HG02798 (cell line): ENCODE measurements around the gene EPOP.

Experiments
- ATAC-seq: cut with Tn5 transposase; IDR thresholded peaks from one replicate; pipeline ENCODE4 v1.9.1; 2021; ENCODE audit warnings: mild to moderate bottlenecking; ENCODE audit not compliant: unreplicated experiment, poor library complexity

Gene EPOP

DNA sequence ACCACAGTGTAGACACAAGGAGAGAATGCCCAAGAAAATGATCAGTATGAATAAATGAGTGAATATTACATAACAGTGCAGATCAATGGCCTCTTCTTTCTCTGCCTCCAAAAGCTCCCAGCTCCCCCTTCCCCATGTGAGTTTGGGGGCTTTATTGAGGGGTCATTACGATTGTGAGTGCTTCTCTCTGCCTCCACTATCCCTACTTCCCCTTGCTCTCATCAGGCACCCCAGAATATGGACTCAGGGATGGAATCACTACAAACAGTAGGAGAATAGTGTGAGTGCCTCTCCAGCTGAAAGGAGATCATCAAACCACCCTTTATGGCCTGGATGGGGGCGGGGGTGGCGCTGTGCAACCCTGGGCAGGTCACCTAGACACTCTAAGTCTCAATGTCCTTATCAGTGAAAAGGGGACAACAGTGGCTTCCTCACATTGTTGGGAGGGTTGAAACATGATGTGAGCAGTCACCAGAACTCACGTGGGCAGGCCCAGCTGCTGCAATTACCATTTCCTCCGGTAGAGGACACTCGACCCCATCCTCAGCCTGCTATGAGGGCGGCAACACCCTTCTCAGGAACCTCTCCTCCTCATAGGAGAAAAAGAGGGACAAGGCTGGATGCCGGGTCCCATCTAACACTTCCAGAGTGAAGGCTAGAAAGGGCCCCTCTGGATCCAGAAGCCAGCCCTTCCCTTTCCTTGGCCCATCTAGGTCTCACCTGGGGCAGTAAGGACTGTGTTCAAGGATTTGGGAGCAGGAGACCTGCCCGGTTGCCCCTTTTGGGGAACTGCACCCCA, 2.1 kb upstream of the EPOP start:
- ATAC-seq, result peak; percentile 40

DNA sequence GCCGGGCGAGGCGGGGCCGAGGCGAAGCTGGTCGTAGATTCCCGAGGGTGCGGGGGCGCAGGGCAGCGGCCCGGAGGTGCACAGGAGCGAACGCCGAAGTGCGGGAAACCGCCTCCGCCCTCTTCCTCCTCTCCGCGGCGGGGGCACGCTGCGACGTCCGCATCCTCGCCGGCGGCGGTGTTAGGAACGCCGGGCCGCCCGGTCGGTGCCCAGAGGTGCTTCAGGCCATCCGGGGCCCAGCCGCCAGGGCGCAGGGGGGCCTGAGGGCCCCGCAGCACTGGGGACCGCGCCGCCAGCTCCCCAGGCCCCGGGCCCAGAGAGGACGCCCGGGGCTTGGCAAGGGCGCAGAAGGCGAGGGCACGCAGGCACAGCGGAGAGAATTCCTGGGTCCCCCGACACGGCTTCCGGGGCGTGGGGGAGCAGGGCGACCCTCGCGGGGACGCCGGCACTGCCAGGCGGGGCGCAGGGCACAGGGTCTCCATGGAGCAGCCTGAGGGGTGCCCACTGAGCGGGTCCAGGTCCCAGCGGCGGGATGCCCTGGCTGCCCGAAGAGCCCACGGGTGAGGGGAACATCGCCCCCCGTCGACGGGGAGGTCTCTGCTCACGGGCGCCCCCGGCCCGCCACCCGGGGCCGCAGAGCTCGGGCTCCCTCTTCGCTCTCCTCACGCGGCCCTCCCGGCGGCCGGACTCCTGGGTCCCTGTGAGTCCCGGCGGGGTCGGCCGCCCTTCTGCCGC, 576 bp downstream of the EPOP start:
- peak; percentile 23 for ATAC-seq

DNA sequence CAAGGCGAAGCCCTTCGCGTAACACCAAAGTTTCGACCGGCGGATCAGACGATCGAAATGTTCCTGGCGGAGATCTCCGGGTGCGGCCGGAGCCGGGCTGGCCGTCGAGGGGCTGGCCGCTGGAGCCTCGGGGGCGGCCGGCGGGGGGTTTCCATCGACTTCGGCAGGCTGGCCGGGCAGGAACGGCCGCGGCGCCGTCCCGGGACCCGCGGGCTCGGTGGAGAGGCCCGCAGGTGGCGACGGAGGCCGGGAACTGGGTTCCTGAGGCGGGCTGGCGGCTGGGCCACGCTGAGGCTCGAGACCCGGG, 1.1 kb downstream of the EPOP start:
- ATAC-seq, result peak; percentile 1

DNA sequence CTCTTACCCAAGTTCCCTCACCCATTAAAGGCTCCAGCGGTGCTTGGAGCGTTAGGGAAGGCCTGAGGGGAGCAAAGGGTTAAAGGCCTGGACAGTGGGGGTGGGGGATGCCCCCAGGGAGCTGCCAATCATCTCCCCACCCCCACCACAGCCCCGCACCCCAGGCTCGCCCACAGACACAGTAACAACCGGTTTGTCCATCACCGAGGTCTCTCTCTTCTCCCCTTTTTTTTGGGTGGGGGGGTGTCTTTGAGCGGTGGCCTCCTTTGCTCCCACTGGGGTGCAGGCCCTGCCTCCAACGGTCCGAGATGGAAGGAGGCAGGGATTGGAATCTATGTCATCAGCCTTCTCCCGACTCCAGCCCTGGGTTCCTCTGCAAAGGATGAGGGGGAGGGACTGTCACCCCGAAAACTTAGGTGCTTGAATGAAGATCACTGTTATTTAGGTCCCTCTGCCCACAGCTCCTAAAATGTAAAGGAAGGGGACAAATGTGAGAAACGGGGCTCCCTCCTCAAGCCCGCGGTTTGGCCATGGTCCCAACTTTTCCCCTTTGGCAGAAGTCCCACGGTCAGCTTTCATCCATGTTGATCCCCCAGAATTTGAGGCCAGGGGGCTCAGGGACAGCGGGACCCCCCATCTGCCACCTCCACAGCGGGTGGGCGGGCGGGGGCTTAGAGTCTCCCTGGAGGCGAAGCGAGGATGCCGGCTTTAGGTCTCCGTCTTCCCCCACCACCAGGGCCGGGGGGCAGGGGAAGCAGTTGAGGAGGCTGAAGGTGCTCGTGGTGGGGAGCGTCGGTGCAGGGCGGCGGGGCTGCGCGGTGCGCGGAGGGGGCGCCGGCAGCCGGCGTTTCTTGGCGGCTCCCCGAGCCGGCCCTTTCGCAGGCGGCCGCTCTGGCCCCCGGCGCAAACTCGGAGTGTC, 1.7 kb downstream of the EPOP start:
- ATAC-seq, result no peak

DNA sequence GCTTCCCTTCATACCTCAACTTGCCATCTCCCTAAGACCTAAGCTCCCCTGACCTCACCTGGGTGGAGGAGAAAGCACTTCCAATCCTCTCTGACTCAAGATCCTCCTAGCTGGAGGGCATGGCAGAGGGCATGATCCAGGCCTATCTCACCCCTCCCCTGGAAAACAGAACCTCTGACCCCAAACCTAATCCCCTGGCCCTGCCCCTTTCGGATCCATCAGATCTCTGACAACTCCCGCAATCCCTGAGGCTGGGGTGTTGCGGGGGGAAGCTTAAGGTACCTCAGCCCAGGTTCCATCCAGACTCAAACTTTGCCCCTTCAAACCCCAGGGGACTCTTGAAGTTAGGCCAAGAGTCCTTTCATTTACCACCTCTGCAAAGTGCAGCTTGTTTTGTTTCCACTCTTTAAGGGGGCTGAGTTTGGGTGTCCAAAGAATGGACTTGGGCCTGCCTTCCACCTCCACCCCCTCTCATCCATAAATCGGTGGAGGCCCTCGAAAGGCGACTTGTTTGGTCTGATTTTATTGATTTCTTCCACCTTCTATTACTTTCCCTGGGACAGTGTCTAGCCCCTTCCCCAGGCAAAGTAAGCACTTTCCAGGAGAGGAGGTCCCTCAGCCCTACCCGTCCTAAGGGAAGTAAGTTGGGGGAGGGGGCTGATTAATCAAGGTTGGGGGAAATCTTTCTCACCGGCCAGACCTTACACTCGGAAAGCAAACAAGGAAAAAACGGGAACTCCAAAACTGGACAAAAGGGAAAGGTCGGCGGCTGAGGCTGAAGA, 2.6 kb downstream of the EPOP start:
- ATAC-seq, result no peak

DNA sequence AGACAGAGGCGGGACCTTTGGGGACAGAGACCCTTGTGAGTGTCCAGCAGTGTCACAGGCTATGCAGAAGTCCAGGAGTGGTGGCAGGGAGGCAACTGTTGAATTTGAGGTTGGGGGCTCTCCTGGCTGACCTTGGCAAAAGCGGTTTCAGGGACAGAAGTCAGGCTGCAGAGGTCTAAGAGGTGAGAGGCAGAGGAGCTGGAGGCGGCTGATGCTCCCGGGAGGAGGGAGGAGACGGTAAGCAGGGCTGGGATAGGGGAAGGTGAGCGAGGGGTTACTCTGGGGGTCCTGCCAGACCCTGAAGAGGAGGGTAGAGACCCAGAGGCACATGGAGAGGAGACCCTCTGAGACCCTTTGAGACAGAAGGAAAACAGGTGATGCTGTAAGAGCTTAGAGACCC, 5.2 kb downstream of the EPOP start:
- ATAC-seq, result no peak

DNA sequence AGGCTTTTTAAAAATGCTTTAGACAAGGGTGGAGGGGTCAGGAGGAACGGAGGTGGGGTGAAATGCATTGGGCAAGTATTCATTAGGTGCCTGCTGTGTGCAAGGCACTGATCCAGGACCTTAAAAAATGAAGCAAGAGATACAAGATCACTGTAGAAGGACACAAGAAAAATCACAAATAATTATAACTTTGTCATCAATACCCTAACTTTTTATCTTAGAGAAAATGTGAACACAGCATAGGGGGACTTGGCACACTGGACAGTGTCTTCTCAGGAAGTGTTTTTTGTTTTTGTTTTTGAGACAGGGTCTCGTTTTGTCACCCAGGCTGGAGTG, 7.0 kb downstream of the EPOP start:
- no peak for ATAC-seq

DNA sequence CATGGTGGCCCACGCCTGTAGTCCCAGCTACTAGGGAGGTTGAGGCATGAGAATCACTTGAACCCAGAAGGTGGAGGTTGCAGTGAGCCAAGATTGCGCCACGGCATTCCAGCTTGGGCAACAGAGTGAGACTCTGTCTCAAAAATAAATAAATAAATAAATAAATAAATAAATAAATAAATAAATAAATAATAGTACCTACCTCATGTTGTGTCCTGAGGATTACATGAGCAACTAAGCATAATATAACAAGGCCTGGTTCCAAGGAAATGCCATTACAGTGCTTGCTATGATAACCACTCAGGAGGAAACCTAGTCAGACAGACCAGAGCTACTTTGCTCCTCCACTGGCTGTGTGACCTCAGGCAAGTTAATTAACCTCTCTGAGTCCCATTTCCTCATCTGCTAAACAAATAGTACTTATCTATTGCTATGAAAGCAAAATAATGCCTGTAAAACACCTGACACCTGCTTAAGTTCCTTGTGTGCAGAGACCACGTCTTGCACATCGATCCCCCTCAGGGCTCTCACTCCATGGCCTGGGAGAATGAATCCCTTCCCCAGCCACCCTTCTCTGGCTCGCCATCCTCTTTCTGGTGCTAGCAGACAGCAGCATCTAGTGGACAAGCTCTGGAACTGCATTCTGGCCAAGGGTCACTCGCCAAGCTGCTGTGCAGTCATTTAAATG, 7.5 kb downstream of the EPOP start:
- no peak for ATAC-seq

DNA sequence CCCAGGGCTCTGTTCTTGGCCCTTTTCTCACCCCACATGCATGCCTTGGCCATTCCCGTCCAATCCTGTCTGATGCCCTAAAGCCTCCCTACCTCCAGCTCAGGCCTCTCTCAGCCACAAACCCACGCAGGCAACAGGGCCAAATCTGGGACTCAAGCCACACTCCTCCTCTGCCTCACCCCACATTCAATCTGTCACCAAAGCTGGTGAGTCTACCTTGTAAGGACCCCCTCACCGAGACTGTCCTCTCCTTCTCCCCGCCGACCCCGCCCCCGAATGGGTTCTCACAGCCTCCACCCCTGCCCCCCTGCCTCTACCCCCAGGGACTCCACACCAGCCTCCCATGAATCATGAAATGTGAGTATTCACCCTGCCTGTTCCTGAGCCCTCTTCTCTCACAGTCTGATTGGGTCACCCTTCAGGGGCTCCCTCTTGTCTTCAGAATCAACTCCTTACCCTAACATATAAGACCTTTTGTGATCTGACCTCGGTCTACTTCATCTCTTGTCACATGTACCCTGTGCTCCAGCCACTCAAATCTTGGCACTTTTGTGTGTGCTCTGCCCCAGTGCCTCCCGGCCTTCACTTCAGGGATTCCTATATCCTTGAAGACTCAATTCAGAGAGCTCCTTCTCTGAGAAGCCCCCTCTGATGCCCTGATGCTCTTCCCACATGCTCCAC, 10.7 kb downstream of the EPOP start:
- no peak for ATAC-seq

DNA sequence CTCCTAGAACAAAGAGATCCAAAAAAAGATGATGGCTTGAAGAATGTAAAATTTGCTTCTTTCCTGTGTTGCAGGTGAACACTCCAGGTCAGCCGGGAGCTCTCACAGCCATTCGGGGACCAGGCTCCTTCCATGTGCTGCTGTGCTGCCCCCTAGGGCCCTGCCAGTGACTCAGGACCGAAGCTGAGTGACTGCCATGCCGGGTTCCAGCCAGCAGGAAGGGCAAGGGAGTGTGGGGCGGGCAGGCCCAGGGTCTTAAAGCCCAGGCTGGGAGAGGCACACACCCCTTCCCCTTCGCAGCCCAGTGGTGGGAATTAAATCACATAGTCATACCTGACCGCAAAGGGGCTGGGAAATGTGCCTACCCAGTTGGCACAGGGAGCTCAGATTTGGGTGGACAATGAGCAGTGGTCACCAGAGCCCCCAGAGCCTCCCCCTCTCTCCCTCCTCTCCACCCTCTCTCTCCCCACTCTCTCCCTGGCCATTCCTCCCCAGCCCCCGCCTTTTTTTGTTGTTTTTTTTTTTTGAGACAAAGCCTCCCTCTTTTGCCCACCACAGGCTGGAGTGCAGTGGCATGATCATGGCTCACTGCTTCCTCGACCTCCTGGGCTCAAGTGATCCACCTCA, 11.5 kb downstream of the EPOP start:
- no peak for ATAC-seq

DNA sequence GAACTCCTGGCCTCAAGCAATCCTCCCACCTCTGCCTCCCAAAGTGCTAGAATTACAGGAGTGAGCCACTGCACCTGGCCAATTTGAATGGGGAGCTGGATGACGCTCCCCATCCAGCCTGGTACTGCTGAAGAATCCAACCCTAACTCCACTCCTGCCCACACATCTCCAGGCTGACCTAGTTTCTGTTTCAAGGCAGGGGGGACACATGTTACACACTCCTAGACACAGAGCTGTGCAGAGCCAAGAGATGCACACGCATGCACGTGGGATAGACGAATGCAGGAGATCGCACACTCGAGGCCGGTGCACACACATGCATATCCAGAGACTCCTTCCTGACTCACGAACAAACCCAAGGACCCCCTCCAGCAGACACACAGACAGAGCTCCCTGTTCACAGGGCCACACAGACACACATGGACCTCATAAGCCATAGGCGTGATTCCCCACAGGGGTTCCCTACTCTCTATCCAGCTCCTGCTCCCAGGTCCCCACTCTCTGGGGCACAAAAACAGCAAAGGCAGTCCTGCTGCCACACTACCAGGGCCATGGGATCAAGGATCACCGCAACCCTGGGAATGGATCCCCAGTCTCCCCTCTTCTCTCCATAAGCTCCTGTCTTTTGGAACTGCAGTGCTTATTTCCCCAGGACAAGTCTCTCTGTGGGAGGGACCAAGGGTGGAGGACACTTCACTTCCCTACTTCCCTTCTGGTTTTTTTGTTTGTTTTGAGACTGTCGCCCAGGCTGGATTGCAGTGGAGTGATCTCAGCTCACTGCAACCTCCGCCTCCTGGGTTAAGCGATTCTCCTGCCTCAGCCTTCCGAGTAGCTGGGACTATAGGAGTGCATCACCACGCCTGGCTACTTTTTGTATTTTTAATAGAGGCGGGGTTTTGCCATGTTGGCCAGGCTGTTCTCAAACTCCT, 14.4 kb downstream of the EPOP start:
- ATAC-seq, result no peak

DNA sequence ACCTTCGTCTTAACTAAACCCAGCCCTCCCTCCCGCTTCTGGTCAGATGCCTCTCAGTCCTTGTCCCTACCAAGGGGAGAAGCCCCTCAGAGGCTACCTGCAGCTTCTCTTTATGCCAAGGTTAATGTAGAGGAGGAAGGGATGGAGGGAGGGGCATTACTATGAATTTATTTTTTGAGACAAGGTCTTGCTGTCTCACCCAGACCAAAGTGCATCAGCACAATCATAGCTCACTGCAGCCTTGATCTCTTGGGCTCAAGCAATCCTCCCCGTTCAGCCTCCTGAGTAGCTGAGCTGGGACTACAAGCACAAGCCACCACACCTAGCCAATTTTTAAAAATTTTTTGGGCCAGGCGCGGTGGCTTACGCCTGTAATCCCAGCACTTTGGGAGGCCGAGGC, 15.3 kb downstream of the EPOP start:
- ATAC-seq, result no peak

DNA sequence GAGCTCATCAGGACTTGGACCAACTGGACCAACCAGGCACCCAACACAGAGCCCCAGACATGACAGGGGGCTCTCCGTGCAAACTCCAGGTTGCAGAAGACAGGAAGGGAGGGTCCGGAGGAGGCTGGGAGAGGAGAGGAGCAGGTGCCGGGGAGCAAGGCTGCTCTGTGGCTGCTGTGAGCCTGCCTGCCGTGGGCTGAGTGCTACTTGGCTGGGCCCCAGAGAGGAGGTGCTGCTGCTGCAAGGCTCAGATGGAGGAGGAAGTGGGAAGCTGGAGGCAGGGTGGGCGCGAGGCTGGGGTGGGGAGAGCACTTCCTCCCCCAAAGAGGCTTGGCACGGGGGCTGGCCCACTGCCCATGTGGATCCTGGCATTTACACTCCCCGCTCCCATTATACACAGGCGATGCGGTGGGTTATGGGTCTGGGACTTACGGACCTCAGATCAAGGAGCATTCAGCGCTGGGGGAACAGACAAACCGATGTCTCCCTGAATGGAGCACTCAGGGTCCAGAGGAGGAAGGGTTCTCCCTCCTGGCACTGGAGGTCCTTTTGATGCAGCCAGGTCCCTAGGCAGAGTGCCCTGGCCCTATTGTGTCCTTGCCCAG, 15.9 kb downstream of the EPOP start:
- ATAC-seq, result no peak

DNA sequence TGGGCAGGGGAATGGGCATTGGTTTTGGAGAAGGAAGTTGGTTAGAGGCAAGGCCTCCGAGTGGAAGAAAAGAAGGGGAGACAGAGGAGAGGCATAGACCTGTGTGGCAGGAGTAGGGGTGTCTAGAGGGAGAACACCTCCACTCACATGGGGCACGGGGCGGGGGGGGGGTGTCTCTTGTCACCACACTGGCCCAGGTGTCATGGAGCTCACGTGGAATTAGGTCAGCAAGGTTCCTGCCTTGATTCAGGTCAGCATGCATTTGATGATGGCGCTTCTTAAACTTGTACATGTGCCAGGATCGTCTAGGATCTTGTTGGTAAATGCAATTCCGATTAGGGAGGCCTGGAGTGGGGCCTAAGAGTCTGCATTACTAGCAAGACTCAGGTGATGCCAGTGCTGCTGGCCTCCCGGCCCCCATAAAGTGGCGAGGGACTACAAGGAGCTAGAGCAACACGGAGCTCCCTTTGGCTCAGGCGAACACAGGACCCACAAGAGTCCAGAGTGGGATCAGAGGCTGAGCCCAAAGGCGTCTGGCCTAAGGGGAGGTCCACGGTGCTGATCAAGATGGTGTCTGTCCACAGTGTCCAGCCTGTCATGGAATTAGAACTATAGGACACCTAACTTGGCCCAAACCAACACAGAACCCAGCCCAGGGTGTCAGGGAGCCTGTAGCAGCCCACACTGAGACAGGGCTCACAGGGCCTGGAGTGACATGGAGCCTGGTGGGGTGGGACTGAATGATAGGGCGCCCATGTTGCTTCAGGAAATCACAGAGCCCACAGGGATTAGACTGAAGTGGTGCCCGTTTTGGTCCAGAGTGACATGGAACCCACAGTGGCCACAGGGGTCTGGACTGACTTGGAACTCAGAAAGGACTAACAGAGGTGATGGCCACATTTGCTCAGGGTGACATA, 16.7 kb downstream of the EPOP start:
- no peak for ATAC-seq

DNA sequence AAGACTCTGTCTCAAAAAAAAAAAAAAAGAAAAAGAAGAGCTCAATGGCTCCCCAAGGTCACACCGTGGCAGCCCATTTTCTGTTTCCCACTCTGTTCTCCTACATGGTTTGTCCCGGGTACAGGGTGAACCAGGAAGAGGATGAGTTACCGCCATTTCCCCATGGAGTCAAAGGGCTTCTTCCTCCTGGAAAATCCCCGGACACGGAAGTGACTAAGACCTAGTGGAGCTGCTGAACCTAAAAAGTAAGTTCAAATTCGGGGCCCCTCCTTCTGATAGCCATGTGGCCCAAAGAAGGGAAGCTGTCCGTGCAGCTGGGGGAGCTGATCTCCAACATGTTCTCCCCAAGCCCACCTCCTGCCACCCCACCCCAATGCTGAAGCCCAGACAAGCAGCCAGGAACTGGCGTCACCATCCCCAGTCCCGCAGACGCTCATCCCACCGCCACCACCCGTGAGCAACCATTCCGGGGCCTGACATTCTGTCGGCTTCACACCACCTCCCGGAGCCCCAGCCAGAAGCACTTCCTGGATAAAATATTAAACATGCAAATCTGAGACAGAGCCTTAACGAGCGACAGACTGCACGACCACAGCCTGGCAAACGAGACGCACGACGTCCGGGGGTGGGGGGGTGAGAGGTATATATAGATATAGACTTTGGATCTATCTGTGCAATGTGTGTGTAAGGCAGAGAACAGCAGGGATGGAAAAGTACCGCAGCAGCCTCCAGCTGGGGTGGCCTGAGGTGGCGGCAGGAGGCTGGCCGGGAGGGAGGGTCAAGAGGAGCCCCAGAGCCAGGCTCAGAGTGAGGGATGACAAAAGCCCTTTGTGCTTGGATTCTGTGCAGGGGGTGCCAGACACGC, 17.6 kb downstream of the EPOP start:
- ATAC-seq, result no peak
